CD4-positive, CD25-positive, alpha-beta regulatory T cell (primary cell): ENCODE measurements around the gene ANAPC16. TPM values are rescaled to one million over a fixed set of nuclear protein-coding genes. Genes with fewer than 3 reads are reported as not detected.

ENCODE experiments used
- ATAC-seq, 2 donors: fragments of 150-1000 bp; cut with Tn5 transposase; one replicate each; pipeline ENCODE4 v1.10.0; 2021; ENCODE audit warnings: low read depth in 2 of 2, moderate number of reproducible peaks in 2 of 2, moderate library complexity in 1 of 2
- DNase-seq, 3 donors: peaks; one replicate each; pipeline versions ENCODE4 v3.0.0 to v3.0.0-alpha.2; 2012 to 2022; ENCODE audit warnings: mixed read lengths in 1 of 3
- H3K27ac ChIP-seq: one replicate; pipeline ENCODE4 v1.7.0; 2013; ENCODE audit warnings: mild to moderate bottlenecking, low read length; ENCODE audit not compliant: insufficient read depth, poor library complexity, severe bottlenecking
- H3K27me3 ChIP-seq: one replicate; pipeline ENCODE4 v1.7.0; 2013; ENCODE audit warnings: low read length; ENCODE audit not compliant: control insufficient read depth, insufficient read depth
- H3K36me3 ChIP-seq: one replicate; pipeline ENCODE4 v1.7.0; 2013; ENCODE audit warnings: mild to moderate bottlenecking, low read length, moderate library complexity; ENCODE audit not compliant: control insufficient read depth, insufficient read depth
- H3K4me1 ChIP-seq: 2 replicates; pipeline ENCODE4 v1.7.0; 2013; ENCODE audit warnings: mild to moderate bottlenecking, low read length; ENCODE audit not compliant: insufficient read depth, control insufficient read depth, poor library complexity, severe bottlenecking
- H3K4me3 ChIP-seq: one replicate; pipeline ENCODE4 v1.7.0; 2013; ENCODE audit warnings: low read depth, mild to moderate bottlenecking, low read length, moderate library complexity
- H3K9me3 ChIP-seq, 2 experiments: 1 replicate in 1 of 2; 2 replicates in 1 of 2; pipeline ENCODE4 v1.7.0; 2013; ENCODE audit warnings: low read length in 2 of 2, mild to moderate bottlenecking in 1 of 2, moderate library complexity in 1 of 2; ENCODE audit not compliant: control insufficient read depth in 2 of 2
- H3K27ac Mint-ChIP-seq, 3 donors: one replicate each; pipeline ENCODE4 v1.8.0; 2020 to 2022; ENCODE audit warnings: mild to moderate bottlenecking in 3 of 3, mixed read lengths in 3 of 3, moderate library complexity in 2 of 3
- H3K27me3 Mint-ChIP-seq: one replicate; pipeline ENCODE4 v1.8.0; 2022; ENCODE audit warnings: mild to moderate bottlenecking, mixed read lengths
- H3K36me3 Mint-ChIP-seq: one replicate; pipeline ENCODE4 v1.8.0; 2020; ENCODE audit warnings: mixed read lengths
- H3K4me1 Mint-ChIP-seq, 4 donors: one replicate each; pipeline ENCODE4 v1.8.0; 2020 to 2022; ENCODE audit warnings: mixed read lengths in 4 of 4, mild to moderate bottlenecking in 1 of 4
- H3K4me3 Mint-ChIP-seq, 4 donors: one replicate each; pipeline ENCODE4 v1.8.0; 2020 to 2022; ENCODE audit warnings: mild to moderate bottlenecking in 4 of 4, mixed read lengths in 4 of 4, moderate library complexity in 3 of 4
- H3K9me3 Mint-ChIP-seq, 7 donors: one replicate each; pipeline ENCODE4 v1.8.0; 2020 to 2022; ENCODE audit warnings: mixed read lengths in 7 of 7, mild to moderate bottlenecking in 3 of 7, moderate library complexity in 2 of 7
- polyA plus RNA-seq, 4 donors: library from polyadenylated mRNA; unstranded; fragments of 300-500 nt; fragmentation: Illumina TruSeq; gene quantifications; one replicate each; pipeline ENCODE4 v1.2.3, GENCODE V29; 2021
- total RNA-seq: library from RNA; stranded (reverse); gene quantifications from one replicate; pipeline ENCODE4 v1.2.3, GENCODE V29; 2022

Gene ANAPC16
- total and polyA plus RNA-seq, 5 donors from 2014 or later = 86.6 to 361 (median 285) TPM

DNA sequence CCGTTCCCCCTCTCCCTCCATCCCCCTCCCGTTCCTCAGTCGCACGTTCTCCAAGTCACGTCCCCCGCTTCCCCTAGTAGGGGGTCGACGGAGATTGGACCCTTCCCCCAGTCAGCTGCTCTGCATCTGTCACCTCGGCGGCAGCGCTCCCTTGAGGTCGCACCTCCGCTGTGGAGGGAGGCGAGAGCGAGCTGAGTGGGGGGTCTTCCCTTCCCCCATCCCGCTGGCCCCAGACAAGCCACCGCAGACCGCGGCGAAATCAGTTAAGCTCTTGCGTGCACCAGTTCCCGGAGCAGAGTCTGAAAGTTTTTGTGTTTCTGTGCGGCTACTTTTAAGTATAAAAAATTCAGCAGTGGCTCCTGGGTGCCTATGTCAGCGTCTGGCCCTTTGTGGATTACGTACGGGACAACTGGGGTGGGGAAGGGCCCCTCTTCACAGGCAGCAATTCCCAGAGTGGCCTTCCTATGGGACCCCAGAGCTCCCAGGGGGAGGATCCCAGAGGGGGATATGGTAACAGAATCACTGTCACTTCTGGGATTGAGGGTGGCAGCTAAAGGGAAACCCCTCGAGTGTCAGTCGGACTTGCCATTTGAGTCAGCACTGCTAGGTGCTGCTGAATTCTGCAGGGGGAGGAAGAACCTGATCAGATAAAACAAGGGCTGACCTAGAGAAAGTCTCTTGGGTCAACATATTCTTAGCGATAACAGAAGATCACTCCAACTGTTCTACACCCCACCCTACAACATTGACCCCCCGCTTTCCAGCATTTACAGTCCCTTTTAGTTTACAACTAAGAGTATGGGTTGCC lies 45.4 kb downstream of the ANAPC16 start:
- H3K4me1 Mint-ChIP-seq = peaks cover 3 to 75% (median 43%) of the 10 kb centered on the region in 4 donors
- H3K36me3 Mint-ChIP-seq = no peaks in the 10 kb centered on the region
- peak overlapping the region; percentile 90 to 96 (median 92) for H3K4me3 Mint-ChIP-seq
- Histone ChIP-seq H3K36me3 (no peaks in the 10 kb centered on the region), H3K27me3 (no peaks in the 10 kb centered on the region), H3K4me3 (peak overlapping the region; percentile 76), H3K9me3 (no peaks in the 10 kb centered on the region), H3K4me1 (peaks cover 54% of the 10 kb centered on the region), H3K27ac (peak overlapping the region; percentile 84)
- ATAC-seq (peak; percentile 29 to 39), DNase-seq (peak; percentile 38 to 77 (median 59))
- peak overlapping the region; percentile 95 to 96 (median 95) for H3K27ac Mint-ChIP-seq
- H3K9me3 Mint-ChIP-seq = no peaks in the 10 kb centered on the region
- H3K27me3 Mint-ChIP-seq = peaks cover 4% of the 10 kb centered on the region

DNA sequence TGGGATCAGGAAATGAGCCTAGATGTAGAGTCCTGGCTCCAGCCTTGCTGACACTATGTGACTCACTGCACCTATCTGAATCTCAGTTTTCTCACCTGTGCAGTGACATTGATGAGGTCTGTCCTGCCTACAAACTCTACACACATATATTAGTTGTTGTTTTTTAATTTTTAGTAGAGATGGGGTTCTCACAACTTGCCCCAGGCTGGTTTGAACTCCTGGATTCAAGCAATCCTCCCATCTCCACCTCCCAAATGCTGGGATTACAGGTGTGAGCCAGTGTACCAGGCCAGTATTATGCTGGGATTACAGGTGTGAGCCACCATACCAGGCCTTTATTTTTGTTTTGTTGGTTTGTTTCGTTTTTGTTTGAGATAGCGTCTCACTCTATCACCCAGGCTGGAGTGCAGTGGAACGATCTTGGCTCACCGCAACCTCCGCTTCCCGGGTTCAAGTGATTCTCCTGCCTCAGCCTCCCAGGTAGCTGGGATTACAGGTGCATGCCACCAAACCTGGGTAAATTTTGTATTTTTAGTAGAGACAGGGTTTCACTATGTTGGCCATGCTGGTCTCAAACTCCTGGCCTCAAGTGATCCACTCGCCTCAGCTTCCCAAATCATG lies 46.1 kb downstream of the ANAPC16 start:
- peak overlapping the region; percentile 95 to 96 (median 95) for H3K27ac Mint-ChIP-seq
- no peaks in the 10 kb centered on the region for H3K9me3 Mint-ChIP-seq
- H3K27me3 Mint-ChIP-seq = peaks cover 4% of the 10 kb centered on the region
- H3K4me3 Mint-ChIP-seq = peak overlapping the region; percentile 90 to 96 (median 92)
- H3K4me1 Mint-ChIP-seq = peaks cover 0 to 71% (median 40%) of the 10 kb centered on the region in 4 donors
- DNase-seq = no peak
- Histone ChIP-seq H3K27me3 (no peaks in the 10 kb centered on the region), H3K36me3 (no peaks in the 10 kb centered on the region), H3K9me3 (no peaks in the 10 kb centered on the region), H3K4me3 (peak overlapping the region; percentile 76), H3K27ac (peak overlapping the region; percentile 84), H3K4me1 (peaks cover 54% of the 10 kb centered on the region)
- no peaks in the 10 kb centered on the region for H3K36me3 Mint-ChIP-seq
- ATAC-seq = peak; percentile 19 to 34

DNA sequence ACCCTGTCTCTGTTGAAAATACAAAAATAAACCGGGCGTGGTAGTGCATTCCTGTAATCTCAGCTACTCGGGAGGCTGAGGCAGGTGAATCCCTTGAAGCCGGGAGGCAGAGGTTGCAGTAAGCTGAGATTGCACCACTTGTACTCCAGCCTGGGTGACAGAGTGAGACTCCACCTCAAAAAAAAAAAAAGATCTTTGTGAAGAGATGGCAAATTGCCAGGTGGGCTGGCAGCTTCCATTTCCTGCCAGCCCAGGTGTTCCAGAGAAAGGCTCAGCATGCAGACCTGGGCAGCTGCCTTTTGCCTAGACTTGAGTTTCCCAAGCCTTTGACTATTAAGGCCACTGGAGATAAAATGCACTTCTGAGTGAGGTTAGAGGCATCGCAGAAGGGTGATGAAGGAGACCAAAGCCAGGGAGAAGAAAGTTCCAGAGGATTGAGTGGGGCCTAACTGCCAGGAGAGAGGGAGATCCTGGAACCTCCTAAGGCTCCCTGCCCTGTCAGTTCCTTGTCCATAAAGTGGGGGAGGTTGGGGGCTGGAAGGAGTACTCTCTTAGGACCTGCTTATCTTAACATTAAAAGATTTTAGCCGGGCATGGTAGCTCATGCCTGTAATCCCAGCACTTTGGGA lies 47.9 kb downstream of the ANAPC16 start:
- ATAC-seq = peak in 1 of 2 donors; percentile 7
- peak overlapping the region; percentile 35 to 80 (median 65) for H3K4me3 Mint-ChIP-seq
- peak in 2 of 3 donors; percentile 65 to 68 for DNase-seq
- peak overlapping the region; percentile 19 for H3K4me3 ChIP-seq
- peaks cover 4% of the 10 kb centered on the region for H3K27me3 Mint-ChIP-seq
- no peaks in the 10 kb centered on the region for H3K36me3 ChIP-seq
- H3K27ac ChIP-seq = no peak overlapping the region
- H3K4me1 ChIP-seq = peaks cover 49% of the 10 kb centered on the region
- H3K4me1 Mint-ChIP-seq = peaks cover 0 to 63% (median 38%) of the 10 kb centered on the region in 4 donors
- H3K9me3 Mint-ChIP-seq = no peaks in the 10 kb centered on the region
- no peaks in the 10 kb centered on the region for H3K36me3 Mint-ChIP-seq
- no peaks in the 10 kb centered on the region for H3K27me3 ChIP-seq
- peak overlapping the region; percentile 83 to 95 (median 86) for H3K27ac Mint-ChIP-seq
- H3K9me3 ChIP-seq = no peaks in the 10 kb centered on the region

DNA sequence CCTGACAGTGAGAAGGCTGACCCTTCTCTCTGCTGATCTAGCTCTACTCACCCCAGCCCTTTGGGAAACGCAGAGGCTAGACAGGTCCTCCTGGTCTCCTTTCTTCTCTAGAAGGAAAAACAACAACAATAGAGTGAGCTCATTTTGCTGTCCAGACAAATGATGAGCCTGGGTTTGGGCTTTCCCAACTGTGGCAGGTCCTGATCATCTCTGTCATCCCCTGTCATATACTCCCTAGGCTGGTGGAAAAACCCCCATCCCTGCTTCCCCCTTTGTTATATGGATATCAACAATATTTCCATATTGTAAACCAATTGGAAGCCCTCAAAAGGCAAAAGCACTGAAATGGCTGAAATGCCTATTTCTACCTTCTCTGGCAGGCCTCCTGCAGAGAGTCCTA lies 48.7 kb downstream of the ANAPC16 start:
- H3K4me3 ChIP-seq = no peak overlapping the region
- Mint-ChIP-seq H3K36me3 (no peaks in the 10 kb centered on the region), H3K27me3 (peaks cover 4% of the 10 kb centered on the region), H3K27ac (peak overlapping the region; percentile 81 to 86 (median 83)), H3K4me3 (peak overlapping the region in 1 of 4 donors; percentile 31), H3K9me3 (no peaks in the 10 kb centered on the region), H3K4me1 (peaks cover 0 to 58% (median 32%) of the 10 kb centered on the region in 4 donors)
- H3K9me3 ChIP-seq = no peaks in the 10 kb centered on the region
- H3K36me3 ChIP-seq = no peaks in the 10 kb centered on the region
- no peak for DNase-seq
- H3K4me1 ChIP-seq = peaks cover 45% of the 10 kb centered on the region
- H3K27ac ChIP-seq = no peak overlapping the region
- ATAC-seq = no peak
- H3K27me3 ChIP-seq = no peaks in the 10 kb centered on the region

DNA sequence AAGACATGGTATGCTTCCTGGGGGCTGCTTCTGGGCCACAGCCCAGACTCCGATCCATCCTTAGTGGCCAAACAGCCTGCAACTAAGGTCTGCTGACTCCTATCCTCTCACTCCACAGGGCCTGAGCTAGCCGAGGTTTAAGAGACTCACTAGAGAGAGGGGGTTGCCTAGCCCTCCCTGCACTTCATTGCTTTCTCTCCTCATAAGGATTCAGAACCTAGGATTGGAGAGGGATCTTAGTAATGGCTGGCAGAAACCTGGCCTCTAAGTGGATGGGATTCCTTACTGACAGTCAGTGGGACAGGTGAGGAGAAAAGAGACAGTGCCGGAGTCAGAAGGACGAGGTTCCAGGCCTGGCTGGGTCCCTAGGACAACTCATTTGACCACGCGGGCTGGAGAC lies 49.7 kb downstream of the ANAPC16 start:
- ATAC-seq = no peak
- Mint-ChIP-seq H3K4me1 (peaks cover 0 to 48% (median 25%) of the 10 kb centered on the region in 4 donors), H3K36me3 (no peaks in the 10 kb centered on the region), H3K27me3 (peaks cover 4% of the 10 kb centered on the region), H3K27ac (peak overlapping the region in 1 of 3 donors; percentile 54), H3K4me3 (peak overlapping the region in 1 of 4 donors; percentile 49), H3K9me3 (no peaks in the 10 kb centered on the region)
- Histone ChIP-seq H3K27me3 (no peaks in the 10 kb centered on the region), H3K27ac (no peak overlapping the region), H3K4me1 (peaks cover 35% of the 10 kb centered on the region), H3K4me3 (no peak overlapping the region), H3K36me3 (no peaks in the 10 kb centered on the region), H3K9me3 (no peaks in the 10 kb centered on the region)
- DNase-seq = no peak

DNA sequence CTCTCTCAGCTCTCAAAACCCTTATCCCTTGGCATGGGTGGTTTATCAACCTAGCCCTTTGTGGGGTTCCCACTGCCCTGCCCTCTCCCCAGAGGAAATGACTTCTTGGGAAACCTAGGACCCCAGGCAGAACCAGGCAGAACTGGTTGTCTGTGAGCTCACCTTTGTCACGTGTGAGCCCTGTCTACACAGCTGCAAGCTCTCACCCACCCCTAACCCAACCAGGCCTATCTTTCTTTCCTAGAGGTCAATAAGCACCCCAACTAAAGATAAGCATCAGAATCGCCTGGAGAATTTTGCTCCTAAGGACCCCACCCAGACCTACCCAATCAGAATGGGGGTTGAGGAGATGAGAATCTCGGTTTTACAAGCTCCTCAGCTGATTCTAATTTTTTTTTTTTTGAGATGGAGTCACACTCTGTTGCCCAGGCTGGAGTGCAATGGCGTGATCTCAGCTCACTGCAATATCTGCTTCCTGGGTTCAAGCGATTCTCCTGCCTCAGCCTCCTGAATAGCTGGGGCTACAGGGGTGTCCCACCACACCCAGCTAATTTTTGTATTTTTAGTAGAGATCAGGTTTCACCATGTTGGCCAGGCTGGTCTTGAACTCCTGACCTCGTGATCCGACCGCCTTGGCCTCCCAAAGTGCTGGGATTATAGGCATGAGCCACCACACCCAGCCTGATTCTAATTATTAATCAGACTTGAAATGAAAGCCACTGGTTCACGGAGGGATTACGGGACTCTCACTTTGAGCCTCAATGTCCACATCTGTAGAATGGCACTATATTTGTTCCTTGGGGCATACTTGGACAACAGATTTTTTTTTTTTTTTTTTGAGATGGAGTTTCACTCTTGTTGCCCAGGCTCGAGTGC lies 50.4 kb downstream of the ANAPC16 start:
- no peaks in the 10 kb centered on the region for H3K27me3 ChIP-seq
- H3K27ac ChIP-seq = no peak overlapping the region
- H3K4me1 ChIP-seq = peaks cover 28% of the 10 kb centered on the region
- no peaks in the 10 kb centered on the region for H3K36me3 ChIP-seq
- Mint-ChIP-seq H3K27ac (peak overlapping the region in 2 of 3 donors; percentile 20 to 54), H3K4me3 (no peak overlapping the region), H3K9me3 (no peaks in the 10 kb centered on the region), H3K36me3 (no peaks in the 10 kb centered on the region), H3K4me1 (peaks cover 4 to 47% (median 22%) of the 10 kb centered on the region in 4 donors), H3K27me3 (no peaks in the 10 kb centered on the region)
- no peak overlapping the region for H3K4me3 ChIP-seq
- no peaks in the 10 kb centered on the region for H3K9me3 ChIP-seq
- ATAC-seq (no peak), DNase-seq (no peak)

DNA sequence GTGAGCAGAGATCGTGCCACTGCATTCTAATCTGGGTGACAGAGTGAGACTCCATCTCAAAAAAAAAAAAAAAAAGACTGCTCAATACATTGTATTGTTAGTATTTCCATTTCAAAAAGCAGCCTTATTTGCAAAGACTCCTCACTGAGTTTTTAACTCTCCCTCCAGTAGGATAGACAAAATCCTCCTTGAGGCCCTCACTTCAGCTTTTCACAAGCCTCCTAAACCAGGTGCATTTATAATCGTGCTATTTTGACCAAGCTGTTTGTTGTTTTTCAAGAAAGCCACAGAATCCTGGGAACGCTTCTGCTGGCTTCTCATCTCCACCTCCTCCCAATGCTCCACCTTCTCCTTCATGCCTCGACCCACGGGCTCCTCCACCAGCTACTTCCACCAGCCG lies 51.6 kb downstream of the ANAPC16 start:
- peaks cover 5 to 38% (median 16%) of the 10 kb centered on the region in 4 donors for H3K4me1 Mint-ChIP-seq
- no peak overlapping the region for H3K4me3 Mint-ChIP-seq
- H3K9me3 Mint-ChIP-seq = no peaks in the 10 kb centered on the region
- no peak for DNase-seq
- H3K27me3 Mint-ChIP-seq = no peaks in the 10 kb centered on the region
- H3K27ac Mint-ChIP-seq = peak overlapping the region in 1 of 3 donors; percentile 55
- H3K36me3 Mint-ChIP-seq = no peaks in the 10 kb centered on the region
- no peaks in the 10 kb centered on the region for H3K36me3 ChIP-seq
- ATAC-seq = no peak
- H3K4me3 ChIP-seq = no peak overlapping the region
- no peaks in the 10 kb centered on the region for H3K9me3 ChIP-seq
- no peak overlapping the region for H3K27ac ChIP-seq
- no peaks in the 10 kb centered on the region for H3K27me3 ChIP-seq
- H3K4me1 ChIP-seq = peaks cover 18% of the 10 kb centered on the region
